Measurements from ENCODE around the gene ARHGEF3.

Gene ARHGEF3

DNA sequence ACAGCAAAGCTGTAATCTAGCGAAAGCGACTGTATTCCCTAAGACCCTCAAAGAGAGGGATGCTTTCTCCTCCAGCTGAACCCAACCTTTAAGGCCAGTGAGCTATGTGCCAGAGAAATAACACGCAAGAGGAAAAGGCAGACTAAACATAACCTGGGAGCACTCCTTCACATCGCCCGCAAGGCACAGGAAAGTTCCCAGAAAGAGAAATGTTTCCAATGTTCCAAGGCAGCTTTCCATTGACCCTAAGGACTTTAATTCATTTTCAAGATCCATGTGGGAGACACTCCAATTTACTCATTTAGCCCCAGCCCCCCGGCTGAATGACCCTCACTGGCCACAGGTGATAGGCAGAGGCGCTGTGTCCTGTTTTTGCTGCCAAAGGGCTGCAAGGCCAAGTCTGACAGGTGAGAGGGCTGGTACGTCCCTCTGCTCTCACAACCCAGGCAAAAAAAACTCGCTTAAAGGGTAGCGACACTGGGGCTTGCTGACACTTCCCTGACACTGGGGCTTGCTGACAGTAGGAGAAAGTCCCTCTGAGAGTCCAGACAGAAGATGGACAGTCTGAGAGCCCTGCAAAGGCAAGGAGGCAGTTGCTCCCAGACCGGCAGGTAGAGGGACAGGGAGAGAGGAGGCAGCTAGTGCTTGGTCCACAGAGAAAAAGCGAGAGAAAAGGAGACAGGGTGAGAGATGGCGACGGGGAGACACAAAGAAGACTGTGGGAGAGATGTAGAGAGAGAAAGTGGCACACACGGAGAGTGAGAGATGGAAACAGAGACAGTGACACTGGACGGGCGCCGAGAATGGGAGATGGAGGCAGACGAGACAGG is 702 bp downstream of the ARHGEF3 start:
- Histone ChIP-seq H3K4me3 (ENCODE audit: low read depth, low read length) (peak overlapping the region; percentile 82), H3K36me3 (ENCODE audit: control insufficient read depth, insufficient read depth, low read length) (no peaks in the 10 kb centered on the region), H3K9ac (ENCODE audit: low read depth, low read length) (no peak overlapping the region), H3K4me1 (ENCODE audit: control insufficient read depth, insufficient read depth, low read length) (peaks cover 6% of the 10 kb centered on the region), H3K9me3 (ENCODE audit: control insufficient read depth, insufficient read depth, low read length) (no peaks in the 10 kb centered on the region), H3K27me3 (ENCODE audit: control insufficient read depth, insufficient read depth, low read length) (peaks cover 8% of the 10 kb centered on the region)

DNA sequence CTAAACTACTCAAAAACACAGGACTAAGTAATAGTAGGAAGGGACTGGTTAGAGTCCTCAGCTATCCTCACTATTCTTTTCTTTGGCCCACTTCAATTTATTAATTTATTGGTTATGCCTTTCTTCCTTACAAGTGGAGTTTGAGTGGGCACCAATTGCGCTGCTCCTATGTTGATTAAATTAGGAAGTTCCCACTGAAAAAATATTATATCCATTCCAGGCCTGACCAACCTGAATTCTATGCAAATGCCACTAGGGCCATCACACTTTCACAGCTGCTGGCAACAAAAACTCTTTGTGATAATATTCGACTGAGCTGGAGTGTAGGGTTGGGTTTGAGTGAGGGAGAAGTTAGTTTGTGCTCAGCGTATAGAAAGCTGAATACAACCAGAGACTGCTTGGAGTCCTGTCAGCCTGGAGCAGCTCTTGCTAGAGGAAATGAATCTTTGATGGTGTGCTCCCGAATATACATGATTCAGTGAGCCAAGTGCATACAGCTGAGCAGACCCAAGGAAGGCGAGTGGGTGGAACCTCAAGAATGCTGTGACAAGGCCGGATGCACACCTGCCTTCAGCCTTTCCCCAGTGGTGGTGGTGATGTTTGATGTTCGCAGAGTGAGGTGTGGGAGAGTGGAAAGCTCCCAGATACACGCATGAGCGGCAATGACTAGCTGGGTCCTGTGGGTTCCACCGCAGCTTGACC is 1.5 kb downstream of the ARHGEF3 start:
- H3K4me1 ChIP-seq (ENCODE audit: control insufficient read depth, insufficient read depth, low read length) = peaks cover 6% of the 10 kb centered on the region
- H3K9ac ChIP-seq (ENCODE audit: low read depth, low read length) = no peak overlapping the region
- H3K4me3 ChIP-seq (ENCODE audit: low read depth, low read length) = no peak overlapping the region
- H3K36me3 ChIP-seq (ENCODE audit: control insufficient read depth, insufficient read depth, low read length) = no peaks in the 10 kb centered on the region
- peaks cover 8% of the 10 kb centered on the region for H3K27me3 ChIP-seq (ENCODE audit: control insufficient read depth, insufficient read depth, low read length)
- no peaks in the 10 kb centered on the region for H3K9me3 ChIP-seq (ENCODE audit: control insufficient read depth, insufficient read depth, low read length)

DNA sequence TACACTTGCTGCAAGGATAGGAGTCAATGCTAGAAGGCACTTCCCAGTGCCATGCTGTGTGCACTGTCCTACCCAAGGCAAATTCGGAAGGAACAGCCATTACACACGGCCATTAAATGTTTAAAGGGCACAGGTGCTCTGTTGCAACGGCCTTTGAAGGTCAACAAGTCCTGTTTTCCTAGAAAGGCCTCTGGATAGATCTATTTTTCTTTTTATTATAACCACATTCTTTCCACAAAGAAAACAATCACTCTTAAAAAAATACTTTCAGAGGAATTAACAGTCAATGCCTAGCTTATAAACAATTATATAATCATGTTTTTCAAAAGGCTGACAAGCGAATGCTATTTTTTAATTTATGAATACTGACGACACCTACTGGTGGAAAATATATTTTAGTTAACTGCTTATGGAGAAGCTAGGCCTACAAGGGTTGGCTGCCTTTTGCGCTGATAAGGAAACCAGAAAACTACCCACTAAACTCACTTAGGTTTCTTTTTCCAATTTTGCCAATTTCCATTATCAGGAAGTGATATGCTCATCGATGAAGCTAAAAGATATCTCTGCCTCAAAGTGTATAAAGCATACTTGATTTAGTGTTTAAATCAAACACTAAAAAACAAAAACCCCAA is 2.4 kb downstream of the ARHGEF3 start:
- Histone ChIP-seq H3K9me3 (ENCODE audit: control insufficient read depth, insufficient read depth, low read length) (no peaks in the 10 kb centered on the region), H3K27me3 (ENCODE audit: control insufficient read depth, insufficient read depth, low read length) (peaks cover 8% of the 10 kb centered on the region), H3K4me1 (ENCODE audit: control insufficient read depth, insufficient read depth, low read length) (peaks cover 6% of the 10 kb centered on the region), H3K9ac (ENCODE audit: low read depth, low read length) (no peak overlapping the region), H3K4me3 (ENCODE audit: low read depth, low read length) (no peak overlapping the region), H3K36me3 (ENCODE audit: control insufficient read depth, insufficient read depth, low read length) (no peaks in the 10 kb centered on the region)

DNA sequence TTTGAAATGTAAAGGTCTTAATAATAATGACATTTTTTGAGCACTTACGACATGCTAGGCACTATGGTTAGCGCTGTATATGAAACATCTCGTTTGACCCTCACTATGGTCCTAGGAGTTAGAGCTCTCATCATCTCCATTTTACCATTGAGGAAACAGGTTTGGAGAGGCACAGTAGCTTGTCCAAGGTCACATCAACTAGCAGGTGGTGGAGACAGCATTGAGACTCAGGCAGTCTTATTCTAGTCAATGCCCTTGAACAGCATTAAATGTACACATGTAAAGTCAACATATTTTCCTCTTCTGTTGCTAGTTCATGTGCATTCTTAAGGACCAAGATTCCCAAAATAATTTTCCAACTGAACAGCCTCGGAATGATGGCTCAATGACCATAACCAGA is 4.8 kb downstream of the ARHGEF3 start:
- H3K36me3 ChIP-seq (ENCODE audit: control insufficient read depth, insufficient read depth, low read length) = no peaks in the 10 kb centered on the region
- peaks cover 8% of the 10 kb centered on the region for H3K27me3 ChIP-seq (ENCODE audit: control insufficient read depth, insufficient read depth, low read length)
- H3K4me3 ChIP-seq (ENCODE audit: low read depth, low read length) = no peak overlapping the region
- H3K9me3 ChIP-seq (ENCODE audit: control insufficient read depth, insufficient read depth, low read length) = no peaks in the 10 kb centered on the region
- H3K4me1 ChIP-seq (ENCODE audit: control insufficient read depth, insufficient read depth, low read length) = peaks cover 6% of the 10 kb centered on the region
- no peak overlapping the region for H3K9ac ChIP-seq (ENCODE audit: low read depth, low read length)

DNA sequence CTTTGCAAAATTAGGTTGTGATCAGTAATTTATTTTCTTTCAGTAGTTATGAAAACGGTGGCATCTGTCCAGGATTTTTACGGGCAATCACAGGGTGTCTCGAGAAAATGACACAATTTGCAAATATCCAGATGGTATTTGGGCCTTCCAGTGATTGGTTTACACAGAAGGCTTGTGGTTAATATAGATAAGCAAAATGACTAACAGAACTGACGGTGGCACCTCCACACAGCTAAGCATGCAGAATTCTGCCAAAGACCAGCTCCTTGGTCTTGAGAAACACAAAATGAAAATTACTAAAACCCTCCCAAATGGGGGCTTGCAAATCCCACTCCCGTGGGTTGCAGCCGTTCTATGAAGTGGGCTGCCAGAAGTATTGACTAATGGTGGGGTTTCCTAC is 5.5 kb downstream of the ARHGEF3 start:
- Histone ChIP-seq H3K36me3 (ENCODE audit: control insufficient read depth, insufficient read depth, low read length) (no peaks in the 10 kb centered on the region), H3K9me3 (ENCODE audit: control insufficient read depth, insufficient read depth, low read length) (no peaks in the 10 kb centered on the region), H3K4me1 (ENCODE audit: control insufficient read depth, insufficient read depth, low read length) (peaks cover 6% of the 10 kb centered on the region)

DNA sequence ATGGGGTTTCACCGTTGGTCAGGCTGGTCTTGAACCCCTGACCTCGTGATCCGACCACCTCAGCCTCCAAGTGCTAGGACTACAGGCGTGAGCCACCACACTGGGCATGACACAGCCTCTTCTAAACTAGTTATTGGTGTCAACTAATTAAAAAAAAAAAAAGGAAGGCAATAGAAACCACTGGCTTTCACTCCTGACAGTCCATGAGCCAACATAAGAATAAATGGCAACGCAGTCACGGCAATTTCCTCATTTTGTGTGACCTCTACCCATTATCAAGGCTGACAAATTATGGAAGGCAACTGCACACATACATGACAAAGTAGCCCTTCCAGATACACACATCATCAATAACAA is 5.9 kb downstream of the ARHGEF3 start:
- H3K4me1 ChIP-seq (ENCODE audit: control insufficient read depth, insufficient read depth, low read length) = peaks cover 6% of the 10 kb centered on the region
- H3K27me3 ChIP-seq (ENCODE audit: control insufficient read depth, insufficient read depth, low read length) = peaks cover 4% of the 10 kb centered on the region

More for the DNA sequence above, 5.5 kb downstream of the ARHGEF3 start:
- H3K9ac ChIP-seq (ENCODE audit: low read depth, low read length) = no peak overlapping the region
- H3K4me3 ChIP-seq (ENCODE audit: low read depth, low read length) = no peak overlapping the region
- H3K27me3 ChIP-seq (ENCODE audit: control insufficient read depth, insufficient read depth, low read length) = peaks cover 8% of the 10 kb centered on the region

DNA sequence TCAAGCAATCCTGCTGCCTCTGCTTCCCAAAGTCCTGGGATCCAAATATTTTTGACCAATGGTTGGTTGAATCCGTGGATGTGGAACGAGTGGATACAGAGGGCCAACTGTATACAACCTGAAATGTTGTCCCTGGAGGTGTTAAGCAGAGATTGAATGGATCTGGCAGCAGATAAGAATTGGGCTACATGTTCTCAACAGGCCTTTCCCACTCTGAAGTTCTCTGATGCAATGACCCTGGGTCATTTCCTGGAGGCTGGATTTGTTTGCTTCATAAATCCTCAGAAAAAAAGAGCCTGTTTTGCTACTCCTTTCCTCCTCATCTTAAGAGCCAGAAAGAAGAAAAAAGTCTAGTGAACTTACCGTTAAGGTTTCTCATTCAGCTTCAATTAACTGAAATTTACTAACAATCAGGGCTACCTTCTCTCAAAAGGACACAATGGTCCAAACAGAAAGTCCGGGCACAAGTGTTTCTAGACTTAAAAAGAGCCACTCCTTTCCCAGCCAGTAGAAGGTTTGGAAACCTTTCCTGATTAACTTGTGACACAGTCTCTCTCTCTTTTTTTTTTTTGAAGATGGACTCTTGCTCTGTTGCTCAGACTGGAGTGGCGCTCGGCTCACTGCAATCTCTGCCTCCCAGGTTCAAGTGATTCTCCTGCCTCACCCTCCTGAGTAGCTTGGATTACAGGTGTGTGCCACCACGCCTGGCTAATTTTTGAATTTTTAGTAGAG is 6.5 kb downstream of the ARHGEF3 start:
- Histone ChIP-seq H3K36me3 (ENCODE audit: control insufficient read depth, insufficient read depth, low read length) (no peaks in the 10 kb centered on the region), H3K27me3 (ENCODE audit: control insufficient read depth, insufficient read depth, low read length) (no peaks in the 10 kb centered on the region), H3K4me1 (ENCODE audit: control insufficient read depth, insufficient read depth, low read length) (peaks cover 2% of the 10 kb centered on the region), H3K9me3 (ENCODE audit: control insufficient read depth, insufficient read depth, low read length) (no peaks in the 10 kb centered on the region), H3K4me3 (ENCODE audit: low read depth, low read length) (no peak overlapping the region), H3K9ac (ENCODE audit: low read depth, low read length) (no peak overlapping the region)

More for the DNA sequence above, 5.9 kb downstream of the ARHGEF3 start:
- Histone ChIP-seq H3K9ac (ENCODE audit: low read depth, low read length) (no peak overlapping the region), H3K9me3 (ENCODE audit: control insufficient read depth, insufficient read depth, low read length) (no peaks in the 10 kb centered on the region), H3K4me3 (ENCODE audit: low read depth, low read length) (no peak overlapping the region), H3K36me3 (ENCODE audit: control insufficient read depth, insufficient read depth, low read length) (no peaks in the 10 kb centered on the region)

DNA sequence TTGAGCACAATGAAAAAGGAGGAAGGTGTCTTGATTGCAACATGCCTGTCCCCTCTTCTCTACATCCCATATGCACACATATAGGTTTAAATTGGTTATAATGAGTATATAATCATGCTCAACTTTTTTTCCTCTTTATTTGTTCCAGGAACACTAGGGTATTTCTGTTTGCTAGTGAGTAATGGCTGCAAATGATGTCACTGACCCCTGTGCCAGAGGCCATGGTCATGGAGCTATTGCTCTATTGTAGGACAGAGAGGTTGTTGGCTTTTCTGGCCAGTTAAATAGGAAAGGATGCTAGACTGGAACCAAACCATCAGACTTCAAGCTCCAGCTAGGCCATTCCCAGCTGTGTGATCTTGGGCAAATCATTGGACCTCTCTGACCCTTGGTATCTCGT is 9.6 kb downstream of the ARHGEF3 start:
- Histone ChIP-seq H3K36me3 (ENCODE audit: control insufficient read depth, insufficient read depth, low read length) (no peaks in the 10 kb centered on the region), H3K4me1 (ENCODE audit: control insufficient read depth, insufficient read depth, low read length) (peaks cover 5% of the 10 kb centered on the region), H3K9ac (ENCODE audit: low read depth, low read length) (no peak overlapping the region), H3K4me3 (ENCODE audit: low read depth, low read length) (no peak overlapping the region), H3K27me3 (ENCODE audit: control insufficient read depth, insufficient read depth, low read length) (no peaks in the 10 kb centered on the region), H3K9me3 (ENCODE audit: control insufficient read depth, insufficient read depth, low read length) (no peaks in the 10 kb centered on the region)

DNA sequence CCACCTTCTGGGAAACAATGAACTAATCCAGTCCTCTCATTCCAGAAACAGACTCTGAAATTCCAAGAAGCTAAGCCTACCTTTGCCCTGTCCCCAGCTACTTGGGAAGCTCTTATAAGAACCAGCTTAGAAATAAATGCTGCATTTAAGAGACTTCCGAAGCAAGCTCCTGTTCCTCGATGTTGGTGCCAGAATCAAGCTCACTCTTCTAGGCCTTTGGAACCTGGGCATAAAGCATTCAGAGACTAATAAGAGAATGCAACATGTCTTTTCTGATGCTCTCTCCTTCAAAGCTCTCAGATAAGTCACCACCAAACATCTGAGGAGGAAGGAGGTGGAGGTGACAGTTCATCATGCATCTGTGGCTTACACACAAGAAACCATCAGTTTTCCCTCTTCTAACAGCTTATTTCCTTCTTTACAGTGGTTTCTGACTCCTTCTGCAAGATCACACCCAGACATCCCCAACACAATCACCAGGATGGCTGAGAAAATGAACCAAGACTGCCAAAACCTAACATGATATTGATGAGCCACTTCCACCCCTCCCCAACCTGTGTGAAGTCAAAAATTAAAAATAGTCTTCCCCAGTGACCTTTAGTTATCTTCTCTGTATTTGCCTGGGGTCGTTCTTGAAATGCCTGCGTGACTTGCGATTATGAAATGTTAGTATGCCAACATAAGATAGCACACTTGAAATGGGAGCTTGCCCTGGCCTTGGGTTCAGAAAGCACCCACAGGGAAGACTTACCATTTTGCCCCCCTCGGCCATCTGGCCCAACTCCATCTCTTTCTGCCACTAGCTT is 11.5 kb downstream of the ARHGEF3 start:
- H3K36me3 ChIP-seq (ENCODE audit: control insufficient read depth, insufficient read depth, low read length) = no peaks in the 10 kb centered on the region
- no peak overlapping the region for H3K9ac ChIP-seq (ENCODE audit: low read depth, low read length)
- H3K4me1 ChIP-seq (ENCODE audit: control insufficient read depth, insufficient read depth, low read length) = peaks cover 5% of the 10 kb centered on the region
- H3K4me3 ChIP-seq (ENCODE audit: low read depth, low read length) = no peak overlapping the region
- no peaks in the 10 kb centered on the region for H3K9me3 ChIP-seq (ENCODE audit: control insufficient read depth, insufficient read depth, low read length)
- no peaks in the 10 kb centered on the region for H3K27me3 ChIP-seq (ENCODE audit: control insufficient read depth, insufficient read depth, low read length)

DNA sequence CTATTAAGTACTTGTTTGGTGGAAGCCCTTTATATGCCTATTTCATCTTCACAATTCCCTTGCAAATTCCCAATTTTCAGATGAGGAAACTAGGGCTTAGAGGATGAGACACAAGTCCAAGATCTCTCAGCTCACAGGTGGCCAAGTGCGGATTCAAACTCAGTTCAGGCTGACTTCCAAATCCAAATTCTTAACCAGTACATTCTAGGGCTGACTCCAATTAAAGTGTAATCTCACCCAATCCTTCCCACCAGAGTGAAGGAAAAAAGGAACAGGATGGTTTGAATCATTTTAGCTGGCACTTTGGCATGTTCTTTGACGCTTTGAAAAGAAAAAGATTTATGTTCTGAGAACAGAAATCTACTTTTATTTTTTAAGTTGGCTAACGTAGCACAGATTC is 12.7 kb downstream of the ARHGEF3 start:
- H3K4me1 ChIP-seq (ENCODE audit: control insufficient read depth, insufficient read depth, low read length) = peaks cover 5% of the 10 kb centered on the region

DNA sequence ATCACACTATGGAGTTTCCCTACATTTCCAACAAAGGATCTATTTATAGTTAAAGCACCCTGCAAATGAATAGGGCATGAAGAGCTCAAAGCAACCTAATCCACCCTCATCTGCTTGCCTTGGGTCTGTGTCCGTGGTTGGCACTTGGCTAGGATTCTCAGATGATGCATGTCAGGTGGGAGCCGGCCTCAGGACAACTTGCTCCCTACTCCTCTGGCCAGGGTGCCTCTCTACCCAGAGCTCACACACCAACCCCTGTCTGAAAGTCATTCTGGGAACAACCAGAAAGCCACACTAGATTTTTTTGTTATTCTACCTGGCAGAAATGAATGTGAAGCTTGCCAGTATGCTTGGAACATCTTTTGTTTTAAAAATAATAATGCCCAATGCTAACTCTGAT is 13.2 kb downstream of the ARHGEF3 start:
- H3K4me1 ChIP-seq (ENCODE audit: control insufficient read depth, insufficient read depth, low read length) = peaks cover 5% of the 10 kb centered on the region
- H3K4me3 ChIP-seq (ENCODE audit: low read depth, low read length) = no peak overlapping the region
- no peaks in the 10 kb centered on the region for H3K9me3 ChIP-seq (ENCODE audit: control insufficient read depth, insufficient read depth, low read length)
- no peak overlapping the region for H3K9ac ChIP-seq (ENCODE audit: low read depth, low read length)
- no peaks in the 10 kb centered on the region for H3K36me3 ChIP-seq (ENCODE audit: control insufficient read depth, insufficient read depth, low read length)
- H3K27me3 ChIP-seq (ENCODE audit: control insufficient read depth, insufficient read depth, low read length) = no peaks in the 10 kb centered on the region

More for the DNA sequence above, 12.7 kb downstream of the ARHGEF3 start:
- Histone ChIP-seq H3K9me3 (ENCODE audit: control insufficient read depth, insufficient read depth, low read length) (no peaks in the 10 kb centered on the region), H3K4me3 (ENCODE audit: low read depth, low read length) (no peak overlapping the region), H3K27me3 (ENCODE audit: control insufficient read depth, insufficient read depth, low read length) (no peaks in the 10 kb centered on the region), H3K36me3 (ENCODE audit: control insufficient read depth, insufficient read depth, low read length) (no peaks in the 10 kb centered on the region), H3K9ac (ENCODE audit: low read depth, low read length) (no peak overlapping the region)
